ENCODE data around the gene RAB26.

The RAB26 gene

DNA sequence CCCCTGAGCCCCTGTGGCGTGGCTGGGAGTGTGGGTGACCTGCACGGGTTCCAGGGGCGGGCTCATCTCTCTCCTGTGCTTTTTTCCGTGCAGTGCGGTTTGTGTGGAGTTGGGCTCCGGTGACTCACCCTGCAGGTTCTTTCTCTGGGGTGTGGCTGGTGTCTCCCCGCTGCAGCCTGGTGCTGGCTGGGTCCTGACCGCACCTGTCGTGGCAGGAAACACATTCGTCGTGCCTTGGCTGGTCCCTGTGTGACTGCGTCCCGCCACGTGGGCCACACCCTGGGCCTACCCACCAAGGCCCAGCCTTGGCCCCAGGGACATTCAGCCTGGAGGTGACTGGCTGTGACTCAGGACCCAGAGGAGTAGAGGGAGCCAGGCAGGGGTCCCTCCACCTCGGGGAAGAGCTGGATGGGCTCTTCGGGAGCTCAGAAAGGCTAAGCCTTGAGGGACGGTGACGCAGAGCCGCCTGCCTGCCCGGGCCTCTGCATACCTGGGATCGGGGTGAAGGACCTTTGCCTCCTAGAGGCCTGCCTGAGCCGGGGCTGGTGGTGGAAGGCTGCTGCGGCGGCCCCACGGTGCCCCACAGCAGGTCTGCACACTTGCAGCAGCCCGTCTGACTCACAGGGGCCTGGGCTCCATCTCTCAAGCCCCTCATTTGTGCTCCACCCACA lies 14.9 kb downstream of the RAB26 start:
- no peak for DNase-seq

DNA sequence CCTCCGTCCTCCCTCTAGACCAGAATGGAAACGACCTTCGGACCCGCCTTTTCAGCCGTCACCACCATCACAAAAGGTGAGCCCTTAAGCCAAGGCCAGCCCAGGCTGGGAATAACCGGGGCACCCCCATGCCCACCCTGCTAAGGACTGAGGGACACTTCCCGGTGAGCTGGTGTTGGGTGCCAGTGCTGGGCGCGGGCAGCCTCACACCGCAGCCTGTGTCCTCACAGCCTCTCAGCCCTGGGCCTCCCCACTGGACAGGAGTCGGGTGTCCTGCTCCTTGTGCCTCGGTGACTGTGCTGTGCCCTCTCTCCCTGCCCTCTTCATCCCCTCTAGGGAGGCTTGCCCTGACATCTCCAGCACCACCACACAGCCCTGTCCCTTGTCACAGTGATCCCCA lies 17.4 kb downstream of the RAB26 start:
- DNase-seq, result no peak

DNA sequence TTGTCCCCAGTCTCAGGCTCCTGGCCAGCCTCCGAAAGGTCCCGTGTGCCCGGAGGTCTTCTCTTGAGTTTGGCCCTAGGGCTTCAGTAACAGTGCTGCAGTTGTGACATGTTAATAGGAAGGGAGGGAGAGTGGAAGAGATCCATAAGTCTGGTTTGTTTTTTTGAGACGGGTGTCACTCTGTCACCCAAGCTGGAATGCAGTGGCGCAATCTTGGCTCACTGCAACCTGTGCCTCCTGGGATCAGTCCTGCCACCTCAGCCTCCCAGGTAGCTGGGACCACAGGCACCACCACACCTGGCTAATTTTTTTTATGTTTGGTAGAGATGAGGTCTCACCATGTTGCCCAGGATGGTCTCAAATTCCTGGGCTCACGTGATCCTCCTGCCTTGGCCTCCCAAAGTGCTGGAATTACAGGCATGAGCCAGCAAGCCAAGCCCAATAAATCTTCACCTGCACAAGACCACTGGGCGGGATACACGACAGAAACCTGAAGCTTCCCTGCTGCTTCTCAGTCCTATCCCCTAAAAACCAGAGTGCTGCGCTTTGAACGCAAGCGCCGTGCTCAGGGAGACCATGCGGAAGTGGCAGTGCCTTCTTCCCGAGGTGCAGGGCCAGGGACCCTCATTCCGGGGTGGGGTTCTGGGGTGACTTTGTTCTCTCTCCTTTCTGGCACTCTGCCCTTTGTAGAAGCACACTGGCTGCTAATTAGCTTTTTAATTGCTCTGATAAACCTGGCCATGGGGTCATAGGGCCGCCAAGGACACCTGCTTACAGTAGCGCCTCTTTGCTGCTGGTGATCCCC lies 18.0 kb downstream of the RAB26 start:
- no peak for DNase-seq

DNA sequence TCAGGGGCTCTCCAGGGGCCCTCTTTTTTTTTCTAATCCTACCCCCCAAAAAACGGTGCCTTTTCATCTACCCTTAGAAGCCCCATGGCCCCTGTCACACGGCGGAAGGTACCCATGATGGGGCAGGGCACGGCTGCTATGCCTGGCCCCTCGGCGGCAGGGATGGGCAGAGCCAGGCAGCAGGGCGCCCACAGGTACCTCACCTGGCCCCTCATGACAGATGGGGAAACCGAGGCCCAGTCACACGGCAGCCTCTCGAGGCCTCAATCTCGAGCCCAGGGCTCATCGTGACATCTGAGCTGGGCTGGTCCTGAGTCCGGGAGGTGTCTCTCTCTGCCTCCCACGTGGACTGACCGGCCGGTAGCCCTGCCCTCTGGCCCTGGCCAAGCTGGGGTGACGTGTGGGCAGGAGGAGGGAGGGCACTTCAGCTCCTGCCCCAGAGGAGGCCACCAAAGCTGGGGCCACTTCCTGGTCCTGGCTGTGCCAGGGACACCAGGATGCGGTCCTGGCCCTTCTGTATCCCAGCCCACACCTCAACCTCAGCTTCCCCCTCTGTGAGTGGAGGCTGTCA lies 18.7 kb downstream of the RAB26 start:
- DNase-seq, result no peak

DNA sequence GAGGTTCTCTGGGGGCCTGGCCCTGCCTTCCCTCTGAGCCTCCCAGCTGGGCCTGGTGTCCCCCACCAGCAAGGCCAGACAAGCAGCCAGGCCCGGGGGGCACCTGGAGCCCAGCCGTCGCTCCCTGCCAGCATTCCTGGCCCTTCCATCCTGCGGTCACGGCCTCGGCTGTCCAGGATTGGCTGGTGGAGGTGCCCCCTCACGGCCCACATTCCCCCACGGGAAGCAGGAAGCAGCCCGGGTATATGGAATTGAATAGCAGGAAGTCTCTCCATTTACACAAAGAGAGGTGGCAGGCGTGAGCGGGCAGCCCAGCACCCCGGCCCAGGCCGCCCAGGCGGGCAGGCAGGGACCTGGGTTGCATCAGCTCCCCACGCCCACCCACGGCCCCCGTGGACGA lies 21.7 kb downstream of the RAB26 start:
- DNase-seq, result no peak

DNA sequence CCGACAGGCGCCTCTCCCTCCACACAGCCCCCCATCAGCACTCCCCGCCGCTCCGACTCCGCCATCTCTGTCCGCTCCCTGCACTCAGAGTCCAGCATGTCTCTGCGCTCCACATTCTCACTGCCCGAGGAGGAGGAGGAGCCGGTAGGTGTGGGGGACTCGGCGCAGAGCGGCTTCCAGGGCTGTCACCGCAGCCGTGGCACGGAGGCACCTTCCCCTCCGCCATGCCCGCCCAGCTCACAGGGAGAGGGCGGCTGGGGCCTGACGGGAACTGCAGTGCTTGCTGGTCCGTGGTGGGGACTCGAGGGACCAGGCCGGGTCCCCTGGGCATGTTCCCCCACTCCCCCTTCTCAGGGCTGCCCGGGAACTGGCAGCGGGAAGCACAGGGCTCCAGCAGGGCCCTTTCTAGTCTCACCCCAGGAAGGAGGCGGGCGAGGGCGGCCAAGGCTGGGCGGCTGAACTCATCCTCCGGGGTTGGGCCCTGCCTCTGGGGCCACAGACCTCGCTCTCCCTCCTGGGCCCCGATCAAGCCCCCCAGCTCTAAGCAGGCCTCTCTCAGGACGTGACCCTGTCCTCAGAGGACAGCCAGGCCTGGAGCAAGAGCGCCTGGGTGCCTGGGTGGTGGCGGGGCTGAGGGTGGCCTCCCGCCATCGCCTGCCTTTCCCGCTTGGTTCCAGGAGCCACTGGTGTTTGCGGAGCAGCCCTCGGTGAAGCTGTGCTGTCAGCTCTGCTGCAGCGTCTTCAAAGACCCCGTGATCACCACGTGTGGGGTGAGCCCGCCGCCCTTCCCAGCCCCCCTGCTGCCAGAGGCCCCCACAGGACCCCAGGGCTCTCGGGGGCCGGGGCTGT lies 22.4 kb downstream of the RAB26 start:
- no peak for DNase-seq

DNA sequence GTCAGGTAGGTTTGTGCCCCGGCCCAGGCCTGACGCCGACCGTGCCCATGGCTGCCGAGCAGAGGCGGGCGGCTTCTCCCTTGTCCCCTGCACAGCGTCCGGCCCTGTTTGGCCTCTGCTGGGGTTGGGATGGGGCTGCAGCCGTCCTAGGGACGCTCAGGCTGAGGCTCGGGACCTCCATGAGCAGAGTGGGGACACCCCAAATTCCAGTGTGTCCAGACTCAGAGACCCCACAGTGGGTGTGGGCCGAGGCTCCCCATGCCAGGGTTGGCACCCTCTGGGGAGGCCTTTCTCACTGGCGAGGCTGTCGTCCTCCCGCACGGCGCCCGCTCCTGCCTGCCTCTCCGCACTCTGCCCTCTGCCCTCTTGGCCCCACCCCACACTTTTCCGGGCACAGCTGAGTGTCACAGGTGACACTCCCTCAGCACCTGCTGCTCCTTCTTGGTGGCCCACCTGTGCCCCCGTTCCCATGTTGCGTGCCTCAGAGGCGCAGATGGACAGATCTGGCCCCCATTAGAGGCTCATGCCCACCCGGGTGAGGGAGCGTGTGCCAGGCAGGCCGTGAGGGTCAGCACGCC lies 23.3 kb downstream of the RAB26 start:
- no peak for DNase-seq

DNA sequence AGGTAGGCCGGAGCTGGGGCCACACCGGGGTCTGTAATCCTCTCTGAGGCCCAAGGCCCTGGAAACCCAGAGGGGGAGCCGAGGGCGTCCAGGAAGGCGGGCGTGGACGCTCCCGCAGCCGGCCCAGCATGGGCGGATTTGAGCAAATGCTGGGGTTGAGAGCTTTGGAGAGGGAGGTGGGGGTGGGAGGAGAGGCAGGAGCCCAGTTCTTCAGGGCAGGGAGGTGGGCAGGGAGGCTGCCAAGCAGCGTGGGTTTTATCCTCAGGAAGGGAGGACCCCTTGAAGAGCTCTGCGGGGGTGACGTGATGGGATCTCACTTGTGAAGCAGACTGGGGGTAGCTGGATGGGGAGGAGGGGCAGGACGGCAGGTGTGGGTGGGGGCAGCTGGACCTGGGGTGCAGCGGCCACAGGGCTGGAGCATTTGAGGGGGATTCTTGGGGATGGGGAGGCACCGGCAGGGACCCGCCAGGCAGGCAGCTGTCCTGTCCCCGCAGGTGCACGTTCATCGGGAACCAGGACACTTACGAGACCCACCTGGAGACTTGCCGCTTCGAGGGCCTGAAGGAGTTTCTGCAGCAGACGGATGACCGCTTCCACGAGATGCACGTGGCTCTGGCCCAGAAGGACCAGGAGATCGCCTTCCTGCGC lies 24.4 kb downstream of the RAB26 start:
- DNase-seq, result no peak

DNA sequence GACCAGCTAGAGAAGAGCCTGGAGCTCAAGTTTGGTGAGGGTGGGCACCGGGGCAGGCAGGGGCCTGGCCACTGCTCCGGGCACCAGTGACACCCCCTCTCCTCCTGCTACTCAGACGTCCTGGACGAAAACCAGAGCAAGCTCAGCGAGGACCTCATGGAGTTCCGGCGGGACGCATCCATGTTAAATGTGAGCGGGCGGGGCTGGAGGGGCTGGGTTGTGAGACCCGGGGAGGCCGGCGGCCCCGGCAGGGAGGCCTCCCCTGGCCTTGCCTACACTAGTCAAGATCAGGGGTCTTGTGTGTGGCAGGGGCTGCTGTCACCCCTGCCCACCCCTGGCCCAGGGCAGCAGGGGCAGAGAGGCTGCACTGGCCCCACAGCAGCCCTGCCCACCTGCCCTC lies 24.9 kb downstream of the RAB26 start:
- DNase-seq, result no peak

DNA sequence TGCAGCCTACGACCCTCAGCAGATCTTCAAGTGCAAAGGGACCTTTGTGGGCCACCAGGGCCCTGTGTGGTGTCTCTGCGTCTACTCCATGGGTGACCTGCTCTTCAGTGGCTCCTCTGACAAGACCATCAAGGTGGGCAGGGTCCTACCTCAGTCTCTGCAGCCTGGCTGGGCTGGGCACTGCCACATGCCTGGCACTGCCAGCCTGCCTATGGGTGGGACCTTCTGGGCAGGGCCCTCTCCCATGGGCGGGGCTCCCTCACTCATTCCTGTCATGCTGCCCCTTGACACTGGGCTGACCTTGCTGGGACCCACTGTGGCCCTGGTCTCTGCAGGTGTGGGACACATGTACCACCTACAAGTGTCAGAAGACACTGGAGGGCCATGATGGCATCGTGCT lies 25.5 kb downstream of the RAB26 start:
- no peak for DNase-seq

DNA sequence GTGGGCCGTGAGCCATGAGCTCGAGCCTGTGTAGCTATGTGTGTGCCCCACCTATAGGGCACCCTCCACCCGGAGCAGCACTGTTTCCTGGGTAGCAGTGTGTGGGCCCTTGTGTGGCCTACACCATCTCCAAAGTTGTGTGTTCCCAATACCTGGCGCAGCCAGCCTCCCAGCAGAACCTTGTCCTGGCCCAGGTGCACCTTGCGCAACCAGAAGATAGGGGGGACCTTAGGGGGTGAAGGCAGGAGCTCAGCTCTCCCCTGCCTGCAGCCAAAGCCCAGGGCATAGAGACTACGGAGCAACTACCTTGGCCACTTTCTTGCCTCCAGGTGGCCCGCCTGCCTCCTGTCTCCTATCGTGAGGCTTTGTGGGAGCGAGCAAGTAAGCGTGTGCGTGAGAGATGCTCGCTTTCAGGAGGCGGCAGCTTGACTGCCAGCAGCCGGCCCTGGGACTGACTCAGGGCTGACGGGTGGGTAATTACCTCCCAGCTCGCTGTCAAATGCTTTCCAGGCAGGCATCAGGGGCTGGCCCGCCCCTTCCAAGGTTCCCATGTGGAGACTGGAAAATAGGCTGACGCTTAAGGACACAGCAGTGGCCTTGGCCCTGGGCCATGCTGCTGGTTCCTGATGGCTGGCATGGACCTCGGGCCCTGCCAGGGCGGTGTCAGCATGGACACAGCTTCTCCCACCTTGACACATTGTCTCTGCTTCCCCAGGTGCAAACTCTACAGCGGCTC lies 26.1 kb downstream of the RAB26 start:
- DNase-seq, result no peak

DNA sequence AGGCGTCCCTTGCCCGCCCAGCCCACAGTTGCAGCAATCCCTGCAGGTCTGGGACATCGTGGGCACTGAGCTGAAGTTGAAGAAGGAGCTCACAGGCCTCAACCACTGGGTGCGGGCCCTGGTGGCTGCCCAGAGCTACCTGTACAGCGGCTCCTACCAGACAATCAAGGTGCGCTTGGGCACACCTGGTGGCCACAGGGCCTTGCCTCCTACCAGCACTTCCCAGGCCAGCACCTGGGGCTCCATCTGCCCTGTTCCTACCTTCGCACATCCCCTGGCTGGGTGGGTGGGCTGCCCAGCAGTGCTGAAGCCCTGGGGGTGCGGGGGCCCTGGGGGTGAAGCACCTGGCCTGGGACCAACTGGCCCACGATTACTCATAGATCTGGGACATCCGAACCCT lies 27.0 kb downstream of the RAB26 start:
- no peak for DNase-seq

DNA sequence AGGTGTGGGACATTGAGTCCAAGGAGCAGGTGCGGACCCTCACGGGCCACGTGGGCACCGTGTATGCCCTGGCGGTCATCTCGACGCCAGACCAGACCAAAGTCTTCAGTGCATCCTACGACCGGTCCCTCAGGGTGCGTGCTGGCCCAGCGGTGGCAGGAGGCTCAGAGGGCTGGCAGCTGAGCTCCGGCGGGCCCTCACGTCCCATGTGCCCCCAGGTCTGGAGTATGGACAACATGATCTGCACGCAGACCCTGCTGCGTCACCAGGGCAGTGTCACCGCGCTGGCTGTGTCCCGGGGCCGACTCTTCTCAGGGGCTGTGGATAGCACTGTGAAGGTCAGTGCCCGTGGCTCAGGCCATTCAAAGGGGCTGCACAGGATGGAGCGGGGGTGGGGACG lies 27.6 kb downstream of the RAB26 start:
- DNase-seq, result no peak

DNA sequence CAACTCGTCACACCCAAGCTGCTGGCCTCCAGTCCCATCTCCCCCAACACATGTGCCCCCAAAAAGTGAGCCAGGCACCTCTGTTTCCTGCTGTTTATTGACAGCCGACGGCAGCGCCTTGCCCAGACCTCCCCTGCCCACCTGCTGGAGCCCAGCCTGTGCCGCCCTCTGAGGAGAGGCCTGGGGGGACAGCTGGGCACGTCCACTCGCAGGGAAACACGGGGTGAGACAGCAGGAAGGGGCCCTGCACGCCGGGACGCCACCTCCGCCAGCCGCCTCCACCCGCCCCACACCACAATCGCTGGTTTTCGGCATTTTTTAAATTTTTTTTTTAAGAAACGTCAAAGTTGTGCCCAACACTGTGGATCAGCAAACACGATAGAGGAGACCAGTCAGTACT lies 28.7 kb downstream of the RAB26 start:
- DNase-seq, result no peak

DNA sequence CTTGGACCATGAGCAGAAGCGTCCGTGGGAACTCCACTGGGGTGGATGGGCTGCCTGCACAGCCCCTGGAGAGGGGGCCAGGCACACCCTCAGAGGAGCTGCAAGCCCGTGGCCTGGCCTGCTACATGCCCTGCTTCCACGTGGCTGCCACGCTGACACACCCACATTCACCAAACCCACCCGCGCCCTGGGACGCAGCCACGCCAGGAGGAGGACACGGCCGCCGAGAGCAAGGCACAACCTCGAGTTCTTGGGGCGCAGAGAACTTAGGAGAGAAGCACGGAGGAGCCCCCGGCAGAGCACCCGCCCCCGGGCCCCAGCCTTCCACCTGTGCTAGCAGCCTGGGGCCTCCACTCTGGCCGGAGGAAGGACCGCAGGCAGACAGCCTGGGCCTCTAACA lies 29.1 kb downstream of the RAB26 start:
- DNase-seq, result no peak

DNA sequence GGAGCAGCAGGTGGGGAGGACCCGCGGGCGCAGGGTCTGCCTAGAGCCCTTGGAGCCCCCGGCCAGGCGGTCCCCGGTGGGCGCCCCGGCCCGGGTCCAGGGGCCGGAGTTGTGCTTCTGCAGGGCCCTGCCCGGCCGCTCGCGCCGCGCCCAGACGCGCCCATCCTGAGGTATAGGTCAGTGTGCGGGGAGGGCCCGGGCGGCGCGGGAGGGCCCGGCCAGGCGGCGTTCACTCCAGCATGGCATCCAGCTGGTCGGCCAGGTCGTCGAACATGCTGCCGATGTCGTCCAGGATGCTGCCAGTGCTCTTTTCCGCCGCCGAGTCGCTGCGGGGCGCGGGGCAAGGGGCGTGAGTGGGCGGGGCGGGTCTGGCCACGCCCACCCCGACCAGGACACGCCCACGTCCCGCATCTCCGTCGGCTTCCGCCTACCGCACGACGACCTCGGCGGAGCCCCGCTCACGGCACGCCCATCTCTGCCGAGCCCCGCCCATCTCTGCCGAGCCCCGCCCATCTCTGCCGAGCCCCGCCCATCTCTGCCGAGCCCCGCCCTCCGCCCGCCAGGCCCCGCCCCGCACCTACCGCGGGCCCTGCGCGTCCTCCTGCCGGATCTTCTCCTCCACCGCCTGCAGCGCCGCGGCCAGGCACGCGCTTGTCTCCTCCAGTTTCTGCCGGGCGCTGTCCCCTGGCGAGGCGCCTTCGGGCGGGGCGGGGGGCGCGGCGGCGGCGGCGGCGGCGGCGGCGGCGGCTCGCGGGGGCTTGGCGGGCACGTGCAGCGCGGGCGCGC lies 30.1 kb downstream of the RAB26 start:
- no peak for DNase-seq

DNA sequence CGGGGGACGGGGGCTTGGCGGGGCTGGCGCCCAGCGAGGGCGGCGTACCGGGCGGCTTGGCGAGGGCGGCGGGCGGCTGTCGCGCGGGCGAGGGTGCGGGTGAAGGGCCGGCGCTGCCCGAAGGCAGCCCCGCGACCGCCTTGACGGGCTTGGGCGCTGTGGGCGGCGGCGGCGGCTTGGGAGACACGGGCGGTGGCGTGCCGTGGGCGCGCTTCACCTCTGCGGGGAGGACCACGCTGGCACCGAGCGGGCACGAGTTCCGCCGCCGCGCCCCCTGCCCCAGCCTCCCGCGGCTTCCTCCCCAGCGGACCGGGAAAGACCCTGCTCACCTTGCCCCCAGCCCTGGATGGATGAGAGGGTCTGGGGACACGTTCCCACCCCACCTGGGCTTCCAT lies 30.7 kb downstream of the RAB26 start:
- DNase-seq, result no peak

DNA sequence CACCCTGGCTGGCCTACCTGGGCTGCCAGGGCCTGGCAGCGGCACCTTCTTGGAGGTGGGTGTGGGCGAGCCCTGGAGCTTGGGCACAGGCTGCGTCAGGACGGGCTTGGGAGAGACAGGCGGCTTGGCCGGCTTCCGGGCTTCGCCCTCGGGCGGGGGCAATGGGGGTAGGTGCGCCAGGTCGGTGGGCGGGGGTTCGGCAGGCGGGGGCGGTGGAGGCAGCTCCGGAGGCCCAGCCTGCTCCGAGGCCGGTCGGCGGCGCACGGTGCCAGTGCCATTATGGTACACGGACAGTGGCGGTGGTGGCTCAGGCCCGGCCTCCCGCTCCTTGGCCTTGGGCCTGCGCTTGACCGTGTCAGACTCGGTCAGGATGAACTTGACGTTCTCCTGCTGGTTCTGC lies 31.2 kb downstream of the RAB26 start:
- no peak for DNase-seq

DNA sequence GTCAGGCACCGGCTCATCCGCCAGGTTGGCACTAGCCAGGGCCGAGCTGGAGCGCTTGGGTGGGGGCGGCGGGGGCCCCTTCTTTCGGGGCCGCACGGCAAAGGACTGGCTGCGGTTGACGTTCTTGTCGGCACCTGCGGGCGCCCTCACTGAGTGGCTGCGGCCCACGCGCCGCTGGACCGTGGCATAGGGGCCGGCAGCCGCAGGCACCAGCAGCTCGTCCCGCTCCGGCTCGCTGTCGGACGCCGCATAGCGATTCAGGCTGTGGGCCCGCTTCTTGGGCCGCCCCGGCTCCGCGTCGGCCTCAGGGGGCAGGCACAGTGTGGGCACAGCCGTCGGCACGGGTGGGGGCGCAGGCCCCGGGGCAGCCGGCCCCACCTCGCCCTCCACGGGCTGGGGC lies 32.0 kb downstream of the RAB26 start:
- DNase-seq, result no peak

DNA sequence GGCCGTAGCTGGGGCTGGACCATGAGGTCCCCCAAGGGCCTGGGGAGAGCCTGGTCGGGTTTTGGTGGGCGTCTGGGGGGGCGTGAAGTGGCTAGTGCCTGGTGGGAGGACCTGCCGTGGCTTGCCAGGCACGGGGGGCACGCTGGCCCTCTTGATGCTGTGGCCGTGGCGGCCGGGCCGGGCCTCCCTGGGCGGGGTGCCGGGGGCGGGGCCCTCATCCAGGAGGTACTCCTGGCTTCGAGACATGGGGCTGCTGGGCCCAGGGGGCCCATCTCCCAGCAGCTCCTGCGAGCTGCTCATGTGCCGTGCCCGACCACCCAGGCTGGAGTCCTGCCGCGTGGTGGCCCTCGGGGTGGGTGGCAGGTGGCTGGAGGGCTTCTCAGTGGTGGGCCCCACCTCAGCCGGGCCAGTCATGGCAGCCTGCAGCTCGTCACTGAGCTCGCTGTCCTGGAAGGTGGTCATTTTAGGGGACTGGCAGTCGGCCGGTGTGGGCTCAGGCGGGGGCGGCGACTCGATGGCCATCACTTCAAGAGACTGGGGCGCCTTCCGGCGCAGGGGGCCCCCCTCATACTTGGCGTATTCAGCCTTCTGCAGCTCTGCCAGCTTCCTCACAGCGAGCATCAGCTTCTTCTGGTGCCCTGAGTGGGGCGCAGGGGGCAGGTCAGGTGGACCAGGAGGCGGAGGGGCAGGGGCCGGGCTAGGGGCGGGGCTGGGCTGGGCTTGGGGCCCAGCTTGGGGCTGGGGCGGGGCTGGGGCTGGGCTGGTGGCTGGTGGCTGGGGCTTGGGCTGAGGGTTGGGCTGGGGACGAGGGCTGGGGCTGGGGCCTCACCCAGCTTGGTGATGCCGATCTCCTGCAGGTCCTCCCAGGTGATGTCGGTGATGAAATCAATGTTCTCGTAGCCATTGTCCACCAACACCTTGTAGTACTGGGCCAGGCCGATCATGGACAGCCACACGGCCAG lies 32.8 kb downstream of the RAB26 start:
- DNase-seq, result no peak

Data from RPMI8226 (cell line).